ENCODE measurements around the gene ANO1.

DNA sequence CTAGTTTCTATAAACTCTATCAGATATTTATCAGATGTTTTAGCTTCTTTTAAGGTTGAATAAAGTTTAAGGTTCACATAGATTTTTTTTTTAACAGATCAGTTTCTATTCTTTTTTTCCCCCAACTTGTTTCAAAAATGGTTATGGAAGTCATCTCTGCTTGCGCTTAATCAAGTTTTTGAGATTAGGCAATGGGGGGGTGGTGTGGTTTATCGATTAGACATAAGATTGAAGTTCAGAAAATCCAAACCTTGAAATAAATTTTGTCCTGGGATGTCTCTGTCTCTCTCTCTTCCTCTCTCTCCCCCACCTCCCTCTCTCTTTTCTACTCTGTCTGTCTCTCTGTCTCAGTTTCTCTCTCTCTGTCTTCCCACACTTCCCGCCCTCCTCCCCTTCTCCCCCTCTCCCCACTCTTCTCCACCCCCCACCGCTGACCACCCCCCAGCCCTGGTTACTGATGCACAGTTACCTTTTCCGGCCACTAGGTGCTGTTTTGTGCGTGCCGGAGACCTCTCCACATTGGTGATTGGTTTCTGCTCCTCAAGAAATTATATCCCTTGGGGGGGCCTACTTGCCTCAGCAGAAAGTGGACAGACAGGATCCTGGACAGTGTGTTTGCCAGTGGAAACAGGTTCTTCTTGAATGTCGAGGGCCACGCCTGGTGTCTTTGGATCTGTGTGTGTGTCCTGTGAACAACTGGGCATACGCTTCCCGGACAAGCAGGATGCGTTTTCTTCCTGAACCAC lies 29.7 kb upstream of the ANO1 start:
- TF ChIP-seq GATA2 (IDR thresholded peaks at IDR 0.05; ENCODE audit: low read depth, low read length) (no peak), GATA3 (IDR thresholded peaks at IDR 0.05; ENCODE audit: low read depth, low read length) (no peak)

All from SH-SY5Y (cell line).